RWPE2 (cell line): Measurements from ENCODE around the gene ENSA.
"Not testable (repeated sequence)": the region's sequence is repeated elsewhere in the genome, so short reads cannot be mapped to it uniquely, and the experiment has no call there.

Experiments
- ATAC-seq: fragments of 200-7000 bp; cut with Tn5 transposase; 3 replicates; pipeline ENCODE4 v1.9.1; 2021; ENCODE audit warnings: low read depth
- DNase-seq: peaks from one replicate; pipeline ENCODE4 v3.0.0-alpha.2; 2020; ENCODE audit warnings: low spot score
- H3K27ac ChIP-seq: fragments of 450-650 bp; 2 replicates; pipeline ENCODE4 v1.5.1; 2017; ENCODE audit warnings: mild to moderate bottlenecking; ENCODE audit not compliant: poor library complexity, severe bottlenecking
- H3K27me3 ChIP-seq: fragments of 250-450 bp; sonication (Bioruptor Pico); 2 replicates; pipeline ENCODE4 v1.5.1; 2021; ENCODE audit warnings: mild to moderate bottlenecking, moderate library complexity; ENCODE audit not compliant: insufficient read depth, poor library complexity, severe bottlenecking
- H3K36me3 ChIP-seq: fragments of 250-450 bp; sonication (Bioruptor Pico); 2 replicates; pipeline ENCODE4 v1.5.1; 2020; ENCODE audit warnings: low read depth, mild to moderate bottlenecking, moderate library complexity
- H3K4me1 ChIP-seq: fragments of 250-450 bp; sonication (Bioruptor Pico); 2 replicates; pipeline ENCODE4 v1.5.1; 2021; ENCODE audit warnings: mild to moderate bottlenecking, moderate library complexity; ENCODE audit not compliant: insufficient read depth, poor library complexity, severe bottlenecking
- H3K4me3 ChIP-seq: fragments of 250-450 bp; sonication (Bioruptor Pico); 2 replicates; pipeline ENCODE4 v1.5.1; 2021; ENCODE audit warnings: mild to moderate bottlenecking, moderate library complexity; ENCODE audit not compliant: severe bottlenecking
- H3K9me3 ChIP-seq: fragments of 250-450 bp; sonication (Bioruptor Pico); 2 replicates; pipeline ENCODE4 v1.5.1; 2021; ENCODE audit warnings: mild to moderate bottlenecking, moderate library complexity; ENCODE audit not compliant: severe bottlenecking
- TF ChIP-seq, protein P1 (sequence below): fragments of 450-650 bp; IDR thresholded peaks from one replicate; pipeline ENCODE4 v1.5.1; 2017; ENCODE audit warnings: mild to moderate bottlenecking, moderate library complexity; ENCODE audit not compliant: poor library complexity, severe bottlenecking

ENSA gene

GRCh38 chr1:150596976-150597375 is 32.4 kb downstream of the ENSA start:
- H3K4me3 ChIP-seq: no peak overlapping the region
- TF ChIP-seq, protein P1, sequence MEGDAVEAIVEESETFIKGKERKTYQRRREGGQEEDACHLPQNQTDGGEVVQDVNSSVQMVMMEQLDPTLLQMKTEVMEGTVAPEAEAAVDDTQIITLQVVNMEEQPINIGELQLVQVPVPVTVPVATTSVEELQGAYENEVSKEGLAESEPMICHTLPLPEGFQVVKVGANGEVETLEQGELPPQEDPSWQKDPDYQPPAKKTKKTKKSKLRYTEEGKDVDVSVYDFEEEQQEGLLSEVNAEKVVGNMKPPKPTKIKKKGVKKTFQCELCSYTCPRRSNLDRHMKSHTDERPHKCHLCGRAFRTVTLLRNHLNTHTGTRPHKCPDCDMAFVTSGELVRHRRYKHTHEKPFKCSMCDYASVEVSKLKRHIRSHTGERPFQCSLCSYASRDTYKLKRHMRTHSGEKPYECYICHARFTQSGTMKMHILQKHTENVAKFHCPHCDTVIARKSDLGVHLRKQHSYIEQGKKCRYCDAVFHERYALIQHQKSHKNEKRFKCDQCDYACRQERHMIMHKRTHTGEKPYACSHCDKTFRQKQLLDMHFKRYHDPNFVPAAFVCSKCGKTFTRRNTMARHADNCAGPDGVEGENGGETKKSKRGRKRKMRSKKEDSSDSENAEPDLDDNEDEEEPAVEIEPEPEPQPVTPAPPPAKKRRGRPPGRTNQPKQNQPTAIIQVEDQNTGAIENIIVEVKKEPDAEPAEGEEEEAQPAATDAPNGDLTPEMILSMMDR: no peak
- H3K4me1 ChIP-seq: peaks cover 11% of the 10 kb centered on the region
- no peaks in the 10 kb centered on the region for H3K27me3 ChIP-seq
- H3K27ac ChIP-seq: peak overlapping the region; percentile 43
- peaks cover 6% of the 10 kb centered on the region for H3K36me3 ChIP-seq
- no peaks in the 10 kb centered on the region for H3K9me3 ChIP-seq
- DNase-seq (no peak), ATAC-seq (0 out of 3 replicates have a peak, but pooled peaks have one; percentile 42)

- no peak for DNase-seq
- H3K36me3 ChIP-seq: peaks cover 6% of the 10 kb centered on the region
- H3K4me1 ChIP-seq: peaks cover 11% of the 10 kb centered on the region
- H3K4me3 ChIP-seq: no peak overlapping the region
- ATAC-seq: peak; percentile 73
- TF ChIP-seq, protein P1: no peak
- peak overlapping the region; percentile 43 for H3K27ac ChIP-seq
- H3K27me3 ChIP-seq: no peaks in the 10 kb centered on the region
- peaks cover 4% of the 10 kb centered on the region for H3K9me3 ChIP-seq
Observed at GRCh38 chr1:150596095-150596892, 33.1 kb downstream of the ENSA start.

GRCh38 chr1:150582371-150582770 is 47.0 kb downstream of the ENSA start:
- Histone ChIP-seq H3K27me3 (no peaks in the 10 kb centered on the region), H3K4me1 (peaks cover 12% of the 10 kb centered on the region), H3K27ac (no peak overlapping the region), H3K36me3 (peaks cover 19% of the 10 kb centered on the region), H3K9me3 (no peaks in the 10 kb centered on the region), H3K4me3 (no peak overlapping the region)
- TF ChIP-seq, protein P1: no peak
- DNase-seq: no peak
- ATAC-seq: no peak

- H3K9me3 ChIP-seq, H3K27ac ChIP-seq, H3K4me3 ChIP-seq, H3K27me3 ChIP-seq, DNase-seq, ATAC-seq: not testable (repeated sequence)
- Histone ChIP-seq H3K36me3 (peaks cover 23% of the 10 kb centered on the region), H3K4me1 (peaks cover 12% of the 10 kb centered on the region)
Observed at GRCh38 chr1:150581962-150582361, 47.5 kb downstream of the ENSA start.

DNA sequence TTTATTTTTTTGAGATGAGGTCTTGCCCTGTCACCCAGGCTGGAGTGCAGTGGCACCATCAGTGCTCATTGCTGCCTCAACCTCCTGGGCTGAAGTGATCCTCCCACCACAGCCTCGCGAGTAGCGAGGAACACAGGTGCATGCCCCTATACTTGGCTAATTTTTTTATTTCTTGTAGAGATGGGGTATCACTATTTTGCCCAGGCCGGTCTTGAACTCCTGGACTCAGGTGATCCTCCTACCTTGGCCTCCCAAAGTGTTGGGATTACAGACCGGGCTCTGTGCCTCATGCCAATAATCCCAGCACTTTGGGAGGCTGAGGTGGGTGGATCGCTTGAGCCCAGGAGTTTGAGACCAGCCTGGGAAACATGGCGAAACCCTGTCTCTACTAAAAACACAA is 48.0 kb downstream of the ENSA start:
- not testable (repeated sequence) for H3K9me3 ChIP-seq, H3K27me3 ChIP-seq, H3K4me3 ChIP-seq, DNase-seq, ATAC-seq
- peaks cover 28% of the 10 kb centered on the region for H3K36me3 ChIP-seq
- peaks cover 12% of the 10 kb centered on the region for H3K4me1 ChIP-seq
- peak overlapping the region; percentile 100 for H3K27ac ChIP-seq

DNA sequence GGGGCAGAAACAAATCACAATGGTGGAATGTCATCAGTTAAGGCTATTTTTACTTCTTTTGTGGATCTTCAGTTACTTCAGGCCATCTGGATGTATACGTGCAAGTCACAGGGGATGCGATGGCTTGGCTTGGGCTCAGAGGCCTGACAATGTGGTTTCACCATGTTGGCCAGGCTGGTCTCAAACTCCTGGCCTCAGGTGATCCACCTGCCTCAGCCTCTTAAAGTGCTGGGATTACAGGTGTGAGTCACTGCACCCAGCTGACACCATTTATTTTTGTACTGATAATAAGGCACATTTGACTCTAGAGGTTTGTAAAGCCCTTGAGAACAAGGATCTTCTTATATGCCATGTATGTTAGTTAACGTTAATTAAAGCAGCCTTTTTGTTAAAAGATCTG is 48.4 kb downstream of the ENSA start:
- not testable (repeated sequence) for H3K27me3 ChIP-seq, DNase-seq, H3K9me3 ChIP-seq, ATAC-seq, H3K4me3 ChIP-seq
- H3K4me1 ChIP-seq: peaks cover 12% of the 10 kb centered on the region
- peak overlapping the region; percentile 100 for H3K27ac ChIP-seq
- peaks cover 33% of the 10 kb centered on the region for H3K36me3 ChIP-seq
